Esophagus (tissue), 2 donors: ENCODE data around the gene SH2B3. TPM values are rescaled to one million over a fixed set of nuclear protein-coding genes. Genes with fewer than 3 reads are reported as not detected.
A peak's percentile ranks its signal among the peaks of the same experiment; 100 is the strongest.

Source experiments
- H3K27ac ChIP-seq, 2 donors: one replicate each; pipeline ENCODE4 v1.5.1; 2013; ENCODE audit warnings: low read depth in 2 of 2, mild to moderate bottlenecking in 2 of 2, inconsistent platforms in 1 of 2, low read length in 1 of 2, moderate library complexity in 1 of 2
- H3K27me3 ChIP-seq, 2 donors: one replicate each; pipeline ENCODE4 v1.6.1; 2013; ENCODE audit warnings: low read length in 2 of 2, control low read depth in 1 of 2, mild to moderate bottlenecking in 1 of 2; ENCODE audit not compliant: insufficient read depth in 2 of 2, control insufficient read depth in 1 of 2
- H3K36me3 ChIP-seq, 2 donors: one replicate each; pipeline ENCODE4 v1.6.1; 2013; ENCODE audit warnings: low read length in 1 of 2; ENCODE audit not compliant: control insufficient read depth in 2 of 2, insufficient read depth in 2 of 2
- H3K4me1 ChIP-seq, 2 donors: one replicate each; pipeline ENCODE4 v1.6.1; 2013; ENCODE audit warnings: low read length in 1 of 2; ENCODE audit not compliant: control insufficient read depth in 2 of 2, insufficient read depth in 2 of 2
- H3K4me3 ChIP-seq, 2 donors: one replicate each; pipeline ENCODE4 v1.5.1; 2013; ENCODE audit warnings: low read length in 2 of 2, mild to moderate bottlenecking in 2 of 2, low read depth in 1 of 2, moderate library complexity in 1 of 2
- H3K9me3 ChIP-seq, 2 donors: one replicate each; pipeline ENCODE4 v1.6.1; 2013; ENCODE audit warnings: mild to moderate bottlenecking in 2 of 2, low read depth in 1 of 2, low read length in 1 of 2, moderate library complexity in 1 of 2; ENCODE audit not compliant: control insufficient read depth in 2 of 2, insufficient read depth in 1 of 2
- WGBS, 2 donors: extraction: QIAGEN DNeasy Blood & Tissue Kit; methylation state at CpG; one replicate each; pipeline ENCODE4 v1.1.7; 2013; 5-methylcytosine and 5-hydroxymethylcytosine counted together
- polyA plus RNA-seq, 2 donors: library from polyadenylated mRNA; stranded (reverse); fragments of 200-250 nt; gene quantifications; one replicate each; pipeline ENCODE4 v1.2.3, GENCODE V29; 2013
- donor health status: healthy with polysubstance abuse.
- donor health status: Bipolar disorder and iron deficiency.

The SH2B3 gene
- polyA plus RNA-seq, 2 donors = 0.79 to 1.8 TPM

GRCh38 chr12:111407377-111408115, 1.8 kb downstream of the SH2B3 start:
- Histone ChIP-seq H3K4me3 (peak overlapping the region in 1 of 2 donors; percentile 41), H3K4me1 (peaks cover 3 to 8% of the 10 kb centered on the region in 2 donors), H3K27ac (peak overlapping the region; percentile 19 to 63), H3K36me3 (no peaks in the 10 kb centered on the region), H3K27me3 (peaks cover 0 to 4% of the 10 kb centered on the region in 2 donors), H3K9me3 (peaks cover 0 to 4% of the 10 kb centered on the region in 2 donors)
- 64 to 66% methylated on average over 9 of the region's 9 CpGs for WGBS, 2 donors

GRCh38 chr12:111408116-111408440, 2.4 kb downstream of the SH2B3 start:
- H3K9me3 ChIP-seq = peaks cover 0 to 4% of the 10 kb centered on the region in 2 donors
- H3K4me1 ChIP-seq = peaks cover 3 to 5% of the 10 kb centered on the region in 2 donors
- H3K36me3 ChIP-seq = no peaks in the 10 kb centered on the region
- no peak overlapping the region for H3K4me3 ChIP-seq
- H3K27me3 ChIP-seq = peaks cover 0 to 4% of the 10 kb centered on the region in 2 donors
- H3K27ac ChIP-seq = peak overlapping the region in 1 of 2 donors; percentile 53
- WGBS, 2 donors = 69 to 84% methylated on average over 1 of the region's 1 CpG

GRCh38 chr12:111408686-111409402, 3.1 kb downstream of the SH2B3 start:
- Histone ChIP-seq H3K27me3 (peaks cover 0 to 4% of the 10 kb centered on the region in 2 donors), H3K36me3 (no peaks in the 10 kb centered on the region), H3K9me3 (peaks cover 0 to 4% of the 10 kb centered on the region in 2 donors), H3K4me1 (peaks cover 3 to 5% of the 10 kb centered on the region in 2 donors), H3K27ac (peak overlapping the region; percentile 8 to 25), H3K4me3 (no peak overlapping the region)
- WGBS, 2 donors = 52 to 66% methylated on average over 4 of the region's 4 CpGs

- 22 to 42% methylated on average over 14 to 15 of the region's 15 CpGs for WGBS, 2 donors
- Histone ChIP-seq H3K27me3 (peaks cover 0 to 4% of the 10 kb centered on the region in 2 donors), H3K36me3 (no peaks in the 10 kb centered on the region), H3K4me1 (peaks cover 3 to 7% of the 10 kb centered on the region in 2 donors), H3K27ac (peak overlapping the region; percentile 8 to 39), H3K4me3 (no peak overlapping the region), H3K9me3 (peaks cover 0 to 4% of the 10 kb centered on the region in 2 donors)
Observed at GRCh38 chr12:111409403-111409779, 3.7 kb downstream of the SH2B3 start.

GRCh38 chr12:111409780-111410430, 4.2 kb downstream of the SH2B3 start:
- no peak overlapping the region for H3K4me3 ChIP-seq
- H3K4me1 ChIP-seq = peaks cover 3 to 7% of the 10 kb centered on the region in 2 donors
- H3K27ac ChIP-seq = peak overlapping the region; percentile 62 to 71
- H3K36me3 ChIP-seq = no peaks in the 10 kb centered on the region
- H3K27me3 ChIP-seq = peaks cover 0 to 4% of the 10 kb centered on the region in 2 donors
- H3K9me3 ChIP-seq = peaks cover 0 to 4% of the 10 kb centered on the region in 2 donors
- WGBS, 2 donors = 47 to 56% methylated on average over 14 of the region's 14 CpGs

- Histone ChIP-seq H3K9me3 (no peaks in the 10 kb centered on the region), H3K36me3 (no peaks in the 10 kb centered on the region), H3K27ac (peak overlapping the region; percentile 62 to 71), H3K4me3 (no peak overlapping the region), H3K4me1 (peaks cover 3 to 7% of the 10 kb centered on the region in 2 donors), H3K27me3 (no peaks in the 10 kb centered on the region)
- 73 to 74% methylated on average over 12 of the region's 12 CpGs for WGBS, 2 donors
Observed at GRCh38 chr12:111410431-111411184, 4.9 kb downstream of the SH2B3 start.

GRCh38 chr12:111411185-111411764, 5.6 kb downstream of the SH2B3 start:
- Histone ChIP-seq H3K27ac (peak overlapping the region in 1 of 2 donors; percentile 56), H3K36me3 (no peaks in the 10 kb centered on the region), H3K27me3 (no peaks in the 10 kb centered on the region), H3K4me1 (peaks cover 3 to 7% of the 10 kb centered on the region in 2 donors), H3K4me3 (no peak overlapping the region), H3K9me3 (no peaks in the 10 kb centered on the region)
- WGBS, 2 donors = 80 to 81% methylated on average over 8 of the region's 8 CpGs

GRCh38 chr12:111412007-111412829, 6.5 kb downstream of the SH2B3 start:
- no peaks in the 10 kb centered on the region for H3K27me3 ChIP-seq
- 60 to 61% methylated on average over 15 of the region's 15 CpGs for WGBS, 2 donors
- no peaks in the 10 kb centered on the region for H3K9me3 ChIP-seq
- H3K27ac ChIP-seq = peak overlapping the region; percentile 8 to 56
- H3K36me3 ChIP-seq = no peaks in the 10 kb centered on the region
- H3K4me1 ChIP-seq = peaks cover 3 to 7% of the 10 kb centered on the region in 2 donors
- H3K4me3 ChIP-seq = no peak overlapping the region
